Measurements from ENCODE around the gene PRODH2. TPM values are rescaled to one million over a fixed set of nuclear protein-coding genes. Genes with fewer than 3 reads are reported as not detected.
"Not testable (repeated sequence)": the region's sequence is repeated elsewhere in the genome, so short reads cannot be mapped to it uniquely, and the experiment has no call there.

Gene PRODH2
- total RNA-seq, 2 donors from 2014 or later = not detected

DNA sequence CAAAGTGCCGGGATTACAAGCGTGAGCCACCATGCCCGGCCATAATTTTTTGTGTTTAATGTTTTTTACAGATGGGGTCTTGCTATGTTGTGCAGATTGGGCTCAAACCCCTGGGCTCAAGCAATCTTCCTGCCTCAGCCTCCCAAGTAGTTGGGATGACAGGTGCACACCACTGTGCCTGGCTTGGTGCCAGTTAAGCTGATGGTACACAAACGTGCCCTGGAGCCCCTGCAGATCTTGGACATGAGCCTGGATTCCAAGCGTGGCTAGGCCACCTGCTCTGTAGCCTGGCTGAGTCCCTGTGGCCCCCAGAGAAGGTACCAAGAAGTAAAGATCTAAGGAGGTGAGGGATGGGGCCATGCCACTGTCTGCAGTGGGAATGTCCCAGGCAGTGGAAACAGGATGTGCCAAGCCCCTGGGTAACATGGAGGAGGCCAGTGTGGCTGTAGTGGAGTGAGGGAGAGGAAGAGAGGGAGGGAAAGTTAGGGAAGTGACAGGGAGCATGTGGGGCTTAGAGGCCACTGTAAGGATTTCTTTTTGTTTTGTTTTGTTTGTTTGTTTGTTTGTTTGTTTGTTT is 7.0 kb downstream of the PRODH2 start:
- intact Hi-C loops (cut with DNase I) = no loop called here
- no peak for DNase-seq (ENCODE audit: low spot score)

DNA sequence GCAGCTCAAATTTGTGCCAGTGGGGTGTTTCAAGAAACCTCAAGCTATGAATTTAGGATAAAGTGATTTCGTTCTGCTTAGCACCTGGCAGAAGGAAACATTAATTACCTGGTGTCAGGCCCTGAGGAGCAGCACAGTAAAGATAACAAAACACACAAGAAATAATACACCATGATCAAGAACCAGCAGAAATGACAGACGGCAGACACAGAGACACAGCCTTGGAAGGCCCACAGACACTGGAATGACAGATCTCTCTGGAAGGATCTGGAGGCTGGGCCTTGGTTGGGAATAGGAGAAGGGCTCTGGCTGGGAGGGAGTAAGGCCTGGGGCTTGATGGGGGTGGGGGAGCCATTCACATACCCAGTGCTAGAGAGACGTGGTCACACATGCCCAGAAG is 10.8 kb downstream of the PRODH2 start:
- intact Hi-C loops (cut with DNase I) = no loop called here
- no peak for DNase-seq (ENCODE audit: low spot score)

DNA sequence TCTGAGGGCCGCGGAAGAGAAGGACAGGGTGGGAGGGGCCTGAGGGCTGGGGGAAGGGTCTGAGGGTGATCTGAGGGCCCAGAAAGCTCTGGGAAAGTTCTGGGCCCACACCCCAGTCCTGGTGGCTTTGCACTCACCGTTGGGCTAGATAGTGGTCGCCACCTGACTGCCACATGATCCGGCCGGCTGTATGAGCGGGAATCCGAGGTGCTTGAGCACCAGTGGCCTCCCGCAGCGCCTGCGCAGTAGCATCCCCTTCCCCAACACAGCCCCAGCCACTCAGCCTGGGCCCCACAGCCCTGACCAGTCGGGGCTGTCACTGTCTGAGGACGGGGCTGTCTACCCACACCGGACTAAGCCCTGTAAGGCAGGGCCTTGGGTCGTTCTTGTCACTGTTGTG is 15.0 kb downstream of the PRODH2 start:
- no peak for DNase-seq (ENCODE audit: low spot score)
- intact Hi-C loops (cut with DNase I) = no loop called here

DNA sequence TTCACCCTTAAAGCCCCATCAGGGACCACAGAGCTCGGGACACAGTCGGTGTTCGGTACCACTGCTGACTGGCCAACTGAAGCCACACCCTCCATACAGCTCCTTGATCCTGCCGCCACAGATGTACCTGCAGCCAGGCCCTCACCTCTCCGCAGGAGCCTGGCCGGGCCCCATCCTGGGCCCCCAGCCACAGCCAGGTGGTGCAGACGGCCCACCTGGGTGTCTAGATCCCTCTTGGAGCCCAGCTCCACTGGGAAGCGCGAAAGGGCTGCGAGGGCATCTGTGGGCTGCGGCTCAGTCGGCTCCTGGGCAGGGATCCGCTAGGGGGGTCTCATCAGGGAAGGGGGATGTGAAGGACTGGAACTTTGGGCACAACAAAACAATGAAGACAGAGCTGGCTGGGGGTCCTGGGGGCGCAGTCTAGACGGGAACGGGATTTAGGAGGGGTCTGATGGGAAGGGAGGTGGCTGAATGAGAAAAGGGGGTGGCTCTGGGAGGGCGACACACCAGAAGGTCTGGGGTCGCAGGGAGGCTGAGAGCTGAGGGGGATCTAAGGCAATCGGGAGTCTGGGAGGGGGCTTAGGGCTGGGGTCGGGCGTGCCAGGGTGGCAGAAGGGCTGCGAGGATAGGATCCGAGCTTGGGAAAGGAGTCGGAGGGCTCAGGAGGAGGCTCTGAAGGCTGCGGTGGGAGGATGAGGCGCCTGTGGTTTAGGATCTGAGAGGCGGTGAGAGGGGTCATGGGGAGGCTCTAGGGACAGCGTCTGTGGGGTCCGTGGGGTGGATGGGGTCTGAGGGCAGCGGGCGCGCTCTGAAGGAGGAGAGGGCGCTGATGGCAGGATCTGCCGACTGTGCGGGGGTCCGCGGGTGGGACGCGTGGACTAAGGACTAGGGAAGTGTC is 15.8 kb downstream of the PRODH2 start:
- intact Hi-C loops (cut with DNase I) = no loop called here
- DNase-seq (ENCODE audit: low spot score) = no peak

DNA sequence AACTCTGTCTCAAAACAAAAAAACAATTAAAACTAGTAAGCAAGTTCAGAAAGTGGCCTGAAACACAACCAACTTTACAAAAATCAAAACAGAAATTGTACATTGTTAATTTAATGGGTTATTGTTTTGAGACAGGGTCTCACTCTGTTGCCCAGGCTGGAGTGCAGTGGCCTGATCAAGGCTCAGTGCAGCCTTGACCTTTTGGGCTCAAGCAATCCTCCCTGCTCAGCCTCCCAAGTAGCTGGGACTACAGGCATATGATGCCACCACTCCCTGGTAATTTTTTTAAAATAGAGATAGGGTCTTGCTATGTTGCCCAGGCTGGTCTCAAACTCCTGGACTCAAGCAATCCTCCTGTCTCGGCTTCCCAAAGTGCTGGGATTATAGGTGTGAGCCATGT is 17.1 kb downstream of the PRODH2 start:
- intact Hi-C loops (cut with DNase I); DNase-seq (ENCODE audit: low spot score): not testable (repeated sequence)

DNA sequence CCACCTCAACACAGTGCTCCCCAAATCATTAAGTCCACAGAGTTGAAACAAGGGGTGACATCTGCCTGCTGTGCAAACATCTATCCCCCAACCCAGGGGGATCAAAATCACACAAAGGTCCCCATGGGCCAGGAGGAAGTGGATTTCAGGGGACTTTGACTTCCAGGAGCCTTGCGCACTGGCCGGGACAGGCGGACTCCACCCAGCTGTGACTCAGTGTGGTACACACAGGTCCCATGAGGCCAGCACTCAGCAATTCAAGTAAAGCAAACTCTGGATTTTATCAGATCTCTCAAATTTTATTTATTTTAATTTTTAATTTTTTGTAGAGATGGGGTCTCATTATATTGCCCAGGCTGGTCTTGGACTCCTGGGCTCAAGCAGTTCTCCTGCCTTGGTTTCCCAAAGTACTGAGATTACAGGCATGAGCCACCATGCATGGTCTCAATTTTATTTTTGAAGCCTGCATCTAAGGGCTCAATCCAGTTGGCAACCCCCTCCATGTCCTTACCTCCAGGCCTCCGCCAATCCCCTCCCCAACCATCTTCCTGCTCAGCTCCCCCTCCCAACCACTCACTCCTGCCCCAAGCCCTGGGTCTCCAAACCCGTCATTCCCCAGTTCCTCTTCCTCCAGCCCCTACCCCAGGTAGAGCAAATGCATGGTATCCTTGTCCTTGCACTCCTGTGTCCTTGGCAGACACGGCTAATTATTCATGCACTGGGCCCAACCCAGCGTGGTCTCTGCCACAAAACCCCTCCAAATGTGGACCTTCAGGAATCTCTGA is 19.1 kb downstream of the PRODH2 start:
- no peak for DNase-seq (ENCODE audit: low spot score)
- intact Hi-C loops (cut with DNase I) = no loop called here

DNA sequence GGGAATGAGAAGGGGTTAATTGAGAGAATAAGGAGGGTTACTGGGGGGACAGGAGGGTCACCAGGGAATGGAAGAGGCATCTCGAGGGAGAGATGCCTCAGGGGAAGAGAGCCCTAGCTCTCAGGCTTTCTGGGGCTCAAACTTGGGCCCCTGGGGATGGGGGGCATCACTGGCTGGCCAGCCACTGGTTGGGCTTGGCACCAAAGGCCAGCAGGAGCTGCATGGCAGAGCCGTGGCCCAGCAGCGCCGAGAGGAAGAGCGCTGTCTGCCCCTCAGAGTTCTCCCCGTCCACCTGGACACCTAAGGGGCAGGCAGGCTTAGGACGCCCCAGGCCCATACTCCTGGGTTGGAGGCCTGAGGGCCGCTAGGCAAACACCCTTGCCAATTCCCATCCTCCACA is 19.8 kb downstream of the PRODH2 start:
- intact Hi-C loops (cut with DNase I) = no loop called here
- no peak for DNase-seq (ENCODE audit: low spot score)

DNA sequence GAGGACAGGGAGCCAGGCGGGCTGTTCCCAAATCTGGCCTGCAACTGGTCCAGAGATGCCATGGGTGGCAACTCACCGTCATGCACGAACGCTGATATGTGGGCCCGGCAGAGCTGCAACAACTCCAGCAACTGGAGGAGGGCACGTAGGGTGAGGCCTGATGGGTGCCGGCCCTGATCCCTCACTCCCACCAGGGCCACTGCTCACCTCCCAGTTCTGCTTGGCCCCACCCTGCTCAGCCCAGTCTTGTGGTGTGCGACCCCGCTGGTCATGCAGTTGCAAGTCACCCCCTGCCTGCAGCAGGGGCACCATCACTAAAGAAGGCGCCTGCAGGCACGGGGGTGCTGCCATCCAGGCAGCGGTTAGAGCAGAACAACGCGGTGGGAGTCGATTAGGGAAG is 20.3 kb downstream of the PRODH2 start:
- intact Hi-C loops (cut with DNase I) = no loop called here
- DNase-seq (ENCODE audit: low spot score) = no peak

DNA sequence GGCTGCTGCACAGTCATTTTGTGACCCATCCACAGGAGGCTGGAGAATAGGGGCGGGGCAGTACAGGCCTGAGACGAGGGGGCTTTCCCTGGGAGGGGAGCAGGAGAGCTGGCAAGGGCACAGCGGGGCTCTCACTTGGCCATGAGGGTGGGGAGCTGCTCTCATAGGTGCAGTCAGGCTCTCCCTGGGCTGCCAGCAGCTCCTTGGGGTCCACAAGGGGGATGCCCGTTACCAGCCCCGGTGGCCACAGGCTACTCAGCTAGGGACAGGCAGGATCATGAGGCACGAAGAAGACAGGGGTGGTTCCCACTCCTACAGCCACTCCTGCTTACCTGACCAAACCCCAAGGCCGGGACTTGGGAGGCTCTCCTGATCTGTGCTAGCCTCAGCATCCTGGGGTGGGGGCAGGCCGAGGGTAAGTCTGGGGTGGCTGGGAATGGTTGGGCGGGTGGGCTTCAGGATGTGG is 20.8 kb downstream of the PRODH2 start:
- intact Hi-C loops (cut with DNase I) = no loop called here
- no peak for DNase-seq (ENCODE audit: low spot score)

DNA sequence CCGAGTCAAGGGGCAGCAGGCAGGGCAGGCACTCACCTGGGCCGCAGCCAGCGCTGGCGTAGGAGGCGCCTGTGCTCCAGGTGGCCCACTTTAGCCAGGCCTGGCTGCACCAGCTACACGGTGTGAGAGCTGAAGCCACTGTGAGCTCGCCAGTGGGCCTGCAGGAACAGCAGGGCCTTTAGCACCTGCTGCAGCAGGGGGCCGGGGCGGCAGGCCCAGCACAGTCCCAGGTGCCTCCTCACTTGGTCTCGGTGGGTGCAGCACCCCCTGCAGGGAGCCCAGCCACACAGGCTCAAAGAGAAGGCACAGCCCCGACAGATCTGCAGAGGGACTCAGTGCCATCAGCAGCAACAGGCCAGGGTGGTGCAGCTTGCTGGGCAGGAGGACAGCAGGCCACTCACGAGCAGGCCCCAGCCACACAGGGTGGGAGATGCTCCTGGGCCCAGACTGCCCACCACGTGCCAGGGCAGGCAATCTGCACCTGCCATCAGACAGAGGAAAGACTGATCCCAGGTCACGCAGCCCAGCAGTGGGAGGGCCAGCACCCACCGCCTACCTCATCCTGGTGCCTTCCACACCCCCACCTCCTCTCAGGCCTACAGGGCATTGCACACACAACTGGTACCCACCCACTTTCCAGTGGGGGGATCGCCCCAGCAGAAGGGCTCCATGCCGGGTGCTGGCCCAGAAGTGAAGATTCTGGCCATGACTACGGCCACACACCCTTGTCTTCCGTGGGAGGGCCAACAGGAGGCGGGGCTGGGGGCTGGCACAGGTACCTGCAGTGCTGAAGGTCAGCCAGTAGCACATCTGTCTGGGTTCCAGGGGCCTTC is 21.4 kb downstream of the PRODH2 start:
- no peak for DNase-seq (ENCODE audit: low spot score)
- intact Hi-C loops (cut with DNase I) = no loop called here

DNA sequence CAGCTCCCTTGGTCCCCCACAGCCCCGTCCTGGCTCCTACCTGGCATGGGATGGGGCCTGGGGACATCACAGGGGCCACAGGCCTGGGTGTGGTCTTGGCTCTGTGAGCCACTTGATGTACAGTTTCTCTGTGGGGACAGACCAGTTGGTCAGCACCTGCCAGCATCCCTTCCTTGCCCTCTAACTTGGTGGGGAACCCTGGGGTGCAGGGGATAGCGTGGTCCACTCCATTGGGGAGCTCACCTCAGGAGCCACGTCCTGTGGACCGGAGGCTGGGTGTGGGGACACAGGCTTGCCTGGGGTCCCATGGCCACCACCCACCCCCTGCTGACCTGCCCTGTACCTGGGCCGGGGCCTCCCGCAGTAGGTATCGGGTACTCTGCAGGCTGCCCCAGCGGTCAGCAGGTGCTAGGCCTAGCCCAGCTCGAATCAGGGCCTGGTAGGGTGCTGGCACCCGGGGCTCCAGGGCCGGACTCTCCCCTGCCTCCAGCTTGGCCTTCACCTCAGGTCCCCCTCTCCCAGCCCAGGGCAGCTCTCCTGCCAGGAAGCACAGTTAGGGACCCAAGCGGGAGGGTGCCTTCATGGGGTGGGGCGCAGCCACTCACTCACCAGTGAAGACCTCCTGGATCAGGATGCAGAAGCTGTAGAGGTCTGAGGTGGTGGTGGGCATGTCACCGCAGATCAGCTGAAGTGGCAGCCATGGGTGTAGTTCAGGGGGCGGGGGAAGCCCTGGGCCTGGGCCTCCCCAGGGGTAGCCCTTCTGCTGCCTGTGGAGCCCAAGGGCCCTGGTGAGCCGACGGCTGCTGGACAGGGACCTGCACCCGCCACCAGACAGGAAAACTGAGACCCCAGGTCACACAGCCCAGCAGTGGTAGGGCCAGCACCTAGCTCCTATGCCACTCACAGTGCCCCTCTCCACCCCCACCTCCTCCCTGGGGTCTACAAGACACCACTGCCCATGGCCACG is 22.4 kb downstream of the PRODH2 start:
- no peak for DNase-seq (ENCODE audit: low spot score)
- intact Hi-C loops (cut with DNase I) = no loop called here

DNA sequence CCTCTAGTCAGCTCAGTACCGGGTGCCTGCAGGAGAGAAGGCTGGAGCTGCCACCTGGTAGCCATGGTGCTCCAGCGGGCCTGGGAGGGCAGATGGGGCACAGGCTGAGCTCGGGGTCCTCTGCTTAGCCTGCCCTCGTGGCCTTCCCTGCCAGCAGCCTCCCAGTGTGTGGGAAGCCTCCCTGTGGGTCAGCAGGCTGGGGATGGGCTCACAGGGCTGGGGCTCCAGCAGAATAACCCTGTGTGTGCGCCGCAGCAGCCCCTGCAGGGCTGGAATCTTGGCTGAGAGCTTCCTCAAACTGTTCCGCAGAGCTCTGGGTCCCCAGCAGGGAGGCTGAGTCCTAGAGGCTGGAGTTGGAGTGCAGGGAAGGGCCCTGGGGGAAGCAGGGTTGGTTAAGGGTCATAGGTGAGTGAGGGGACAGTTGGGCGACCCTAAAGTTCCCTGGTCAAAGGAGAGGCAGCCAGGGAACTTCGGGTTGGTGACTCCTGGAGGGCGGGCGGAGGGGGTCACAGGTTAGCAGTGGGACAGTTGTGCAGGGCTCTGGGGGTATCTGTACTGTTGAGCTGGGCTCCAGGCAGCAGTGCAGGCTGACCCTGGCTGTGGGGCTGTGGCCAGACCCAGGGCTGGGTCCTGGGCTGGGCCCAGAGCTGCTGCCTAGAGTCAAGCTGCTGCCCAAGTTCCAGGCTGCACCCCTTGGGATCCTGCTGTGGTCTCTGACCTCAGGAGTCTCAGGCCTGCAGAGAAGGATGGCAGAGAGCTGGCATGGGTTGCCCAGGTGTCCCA is 23.3 kb downstream of the PRODH2 start:
- DNase-seq (ENCODE audit: low spot score) = no peak
- intact Hi-C loops (cut with DNase I) = no loop called here

DNA sequence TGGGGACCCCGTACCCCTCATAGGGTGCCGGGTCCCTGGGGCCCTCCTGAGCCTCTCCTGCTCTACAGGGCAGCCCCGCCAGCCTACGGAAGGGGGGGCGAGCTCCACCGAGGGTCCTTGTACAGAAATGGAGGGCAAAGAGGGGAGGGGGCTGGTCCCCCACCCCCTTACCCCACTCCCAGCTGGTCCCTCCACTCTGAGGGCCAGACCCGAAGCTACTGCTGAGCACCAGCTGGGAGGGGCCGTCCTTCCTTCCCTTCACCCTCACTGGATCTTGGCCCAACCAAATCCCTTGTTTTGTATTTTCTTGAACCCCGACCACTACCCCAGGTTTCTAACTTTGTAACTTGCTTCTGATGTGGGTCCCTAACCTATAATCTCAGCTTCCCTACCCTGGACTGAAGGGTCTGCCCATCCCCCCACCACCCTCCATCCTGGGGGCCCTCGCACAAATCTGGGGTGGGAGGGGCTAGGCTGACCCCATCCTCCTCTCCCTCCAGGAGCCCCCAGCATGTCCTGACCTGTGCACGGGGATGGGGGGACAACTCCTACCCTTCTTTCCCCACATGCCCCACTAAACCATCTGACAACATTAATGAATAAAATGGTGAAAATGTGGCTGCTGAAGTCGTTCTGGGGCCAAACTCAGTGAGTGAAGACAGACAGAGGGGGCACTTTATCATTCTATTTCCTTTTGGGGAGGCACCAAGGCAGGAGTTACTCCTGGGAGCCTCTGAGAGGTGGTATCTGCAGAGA is 24.3 kb downstream of the PRODH2 start:
- intact Hi-C loops (cut with DNase I) = no loop called here
- no peak for DNase-seq (ENCODE audit: low spot score)

DNA sequence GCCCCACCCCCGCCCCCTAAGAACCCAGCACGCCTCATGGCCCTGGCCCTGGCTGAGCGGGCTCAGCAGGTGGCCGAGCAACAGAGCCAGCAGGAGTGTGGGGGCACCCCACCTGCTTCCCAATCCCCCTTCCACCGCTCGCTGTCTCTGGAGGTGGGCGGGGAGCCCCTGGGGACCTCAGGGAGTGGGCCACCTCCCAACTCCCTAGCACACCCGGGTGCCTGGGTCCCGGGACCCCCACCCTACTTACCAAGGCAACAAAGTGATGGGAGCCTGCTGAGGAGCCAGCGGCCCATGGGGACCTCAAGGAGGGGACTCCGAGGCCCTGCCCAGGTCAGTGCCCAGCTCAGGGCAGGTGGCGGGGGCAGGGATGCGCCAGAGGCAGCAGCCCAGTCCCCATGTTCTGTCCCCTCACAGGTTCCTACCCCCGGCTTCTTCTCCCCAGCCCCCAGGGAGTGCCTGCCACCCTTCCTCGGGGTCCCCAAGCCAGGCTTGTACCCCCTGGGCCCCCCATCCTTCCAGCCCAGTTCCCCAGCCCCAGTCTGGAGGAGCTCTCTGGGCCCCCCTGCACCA is 25.3 kb downstream of the PRODH2 start:
- DNase-seq (ENCODE audit: low spot score) = no peak
- intact Hi-C loops (cut with DNase I) = no loop called here

DNA sequence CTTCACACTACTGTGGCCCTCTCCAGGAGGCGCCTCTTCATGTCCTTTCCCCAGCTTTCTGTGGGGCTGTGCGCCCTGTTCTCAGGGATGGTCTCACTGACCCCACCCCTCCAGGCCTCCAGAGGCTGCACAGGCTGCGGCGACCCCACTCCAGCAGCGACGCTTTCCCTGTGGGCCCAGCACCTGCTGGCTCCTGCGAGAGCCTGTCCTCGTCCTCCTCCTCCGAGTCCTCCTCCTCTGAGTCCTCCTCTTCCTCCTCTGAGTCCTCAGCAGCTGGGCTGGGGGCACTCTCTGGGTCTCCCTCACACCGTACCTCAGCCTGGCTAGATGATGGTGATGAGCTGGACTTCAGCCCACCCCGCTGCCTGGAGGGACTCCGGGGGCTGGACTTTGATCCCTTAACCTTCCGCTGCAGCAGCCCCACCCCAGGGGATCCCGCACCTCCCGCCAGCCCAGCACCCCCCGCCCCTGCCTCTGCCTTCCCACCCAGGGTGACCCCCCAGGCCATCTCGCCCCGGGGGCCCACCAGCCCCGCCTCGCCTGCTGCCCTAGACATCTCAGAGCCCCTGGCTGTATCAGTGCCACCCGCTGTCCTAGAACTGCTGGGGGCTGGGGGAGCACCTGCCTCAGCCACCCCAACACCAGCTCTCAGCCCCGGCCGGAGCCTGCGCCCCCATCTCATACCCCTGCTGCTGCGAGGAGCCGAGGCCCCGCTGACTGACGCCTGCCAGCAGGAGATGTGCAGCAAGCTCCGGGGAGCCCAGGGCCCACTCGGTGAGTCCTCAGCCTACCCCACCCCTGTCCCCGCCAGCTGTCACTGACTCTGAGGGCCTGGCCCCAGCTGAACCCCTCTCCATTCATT is 26.1 kb downstream of the PRODH2 start:
- intact Hi-C loops (cut with DNase I) = no loop called here
- no peak for DNase-seq (ENCODE audit: low spot score)

DNA sequence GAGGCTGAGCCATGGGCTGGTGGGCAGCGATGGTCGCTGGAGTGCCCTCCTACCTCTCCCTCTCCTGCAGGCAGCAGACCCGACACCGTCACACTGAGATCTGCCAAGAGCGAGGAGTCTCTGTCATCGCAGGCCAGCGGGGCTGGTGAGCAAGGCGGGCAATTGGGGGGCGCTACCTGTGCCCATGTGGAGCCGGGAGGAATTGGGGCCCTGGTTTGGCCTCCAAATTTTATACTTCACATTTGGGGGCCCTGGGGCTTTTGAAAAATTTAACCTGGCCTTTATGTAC is 27.4 kb downstream of the PRODH2 start:
- no peak for DNase-seq (ENCODE audit: low spot score)
- intact Hi-C loops (cut with DNase I) = no loop called here
